ENCODE data around the gene RILP. TPM values are rescaled to one million over a fixed set of nuclear protein-coding genes. Genes with fewer than 3 reads are reported as not detected.
"Not testable (repeated sequence)": the region's sequence is repeated elsewhere in the genome, so short reads cannot be mapped to it uniquely, and the experiment has no call there.

The RILP gene
- total RNA-seq, 4 donors from 2014 or later = 15.8 to 41.5 (median 24.0) TPM

- no peaks in the 10 kb centered on the region for H3K9me3 ChIP-seq
- DNase-seq (ENCODE audit: extremely low spot score) = no peak
- TF ChIP-seq EP300 (IDR thresholded peaks at IDR 0.05) (no peak), POLR2AphosphoS5 (IDR thresholded peaks at IDR 0.05) (no peak), CTCF (IDR thresholded peaks at IDR 0.05) (no peak), POLR2A (IDR thresholded peaks at IDR 0.05; ENCODE audit: low read depth) (no peak)
- H3K36me3 ChIP-seq = no peaks in the 10 kb centered on the region
- intact Hi-C loops (cut with DNase I) = no loop called here
- no peak overlapping the region for H3K27ac ChIP-seq (replicated peaks in 1 of 4)
- 75% methylated on average over 8 of the region's 8 CpGs for WGBS
- H3K27me3 ChIP-seq = no peaks in the 10 kb centered on the region
- H3K4me3 ChIP-seq = no peak overlapping the region
- H3K4me1 ChIP-seq = no peaks in the 10 kb centered on the region
Measured at GRCh38 chr17:1690544-1691221, 41.0 kb upstream of the RILP start.

GRCh38 chr17:1688405-1688804 lies 38.7 kb upstream of the RILP start:
- H3K4me1 ChIP-seq = peaks cover 11 to 13% (median 12%) of the 10 kb centered on the region in 4 donors
- WGBS = 70% methylated on average over 5 of the region's 6 CpGs
- H3K9me3 ChIP-seq; intact Hi-C loops (cut with DNase I); DNase-seq (ENCODE audit: extremely low spot score); H3K27me3 ChIP-seq; H3K36me3 ChIP-seq; H3K27ac ChIP-seq (replicated peaks in 1 of 4); H3K4me3 ChIP-seq: not testable (repeated sequence)

- WGBS = 87% methylated on average over 7 of the region's 7 CpGs
- Histone ChIP-seq H3K4me1 (peaks cover 23 to 31% (median 28%) of the 10 kb centered on the region in 4 donors), H3K9me3 (no peaks in the 10 kb centered on the region), H3K27ac (replicated peaks in 1 of 4) (no peak overlapping the region), H3K27me3 (no peaks in the 10 kb centered on the region), H3K36me3 (peaks cover 20 to 23% (median 22%) of the 10 kb centered on the region in 4 donors), H3K4me3 (no peak overlapping the region)
- no peak for DNase-seq (ENCODE audit: extremely low spot score)
- TF ChIP-seq CTCF (IDR thresholded peaks at IDR 0.05) (no peak), POLR2A (IDR thresholded peaks at IDR 0.05; ENCODE audit: low read depth) (no peak), POLR2AphosphoS5 (IDR thresholded peaks at IDR 0.05) (no peak), EP300 (IDR thresholded peaks at IDR 0.05) (no peak)
- intact Hi-C loops (cut with DNase I) = no loop called here
Measured at GRCh38 chr17:1686086-1686485, 36.4 kb upstream of the RILP start.

- H3K9me3 ChIP-seq = no peaks in the 10 kb centered on the region
- peak; percentile 100 for TF ChIP-seq POLR2AphosphoS5 (IDR thresholded peaks at IDR 0.05)
- peak in 2 of 3 experiments; percentile 5 to 15 for TF ChIP-seq CTCF (IDR thresholded peaks at IDR 0.05)
- TF ChIP-seq EP300 (IDR thresholded peaks at IDR 0.05) = no peak
- peak; percentile 99 for TF ChIP-seq POLR2A (IDR thresholded peaks at IDR 0.05; ENCODE audit: low read depth)
- intact Hi-C loops (cut with DNase I) = no loop called here
- peak; percentile 100 for DNase-seq (ENCODE audit: extremely low spot score)
- H3K27me3 ChIP-seq = no peaks in the 10 kb centered on the region
- peaks cover 23 to 33% (median 29%) of the 10 kb centered on the region in 4 donors for H3K4me1 ChIP-seq
- H3K36me3 ChIP-seq = peaks cover 35 to 38% (median 37%) of the 10 kb centered on the region in 4 donors
- WGBS = under 1% methylated on average over 29 of the region's 72 CpGs
- peak within 1 kb of the TSS; percentile 79 to 99 (median 89) for H3K4me3 ChIP-seq
- peak within 1 kb of the TSS; percentile 92 to 98 (median 95) for H3K27ac ChIP-seq (replicated peaks in 1 of 4)
Measured at GRCh38 chr17:1684378-1685189, 34.9 kb upstream of the RILP start, which contains the start of gene PRPF8. TSS of gene PRPF8 (minus strand) at chr17:1684867. CDS start at chr17:1684571, 296 bp downstream.

GRCh38 chr17:1683459-1683858 lies 33.8 kb upstream of the RILP start:
- TF ChIP-seq EP300 (IDR thresholded peaks at IDR 0.05) (no peak), POLR2A (IDR thresholded peaks at IDR 0.05; ENCODE audit: low read depth) (no peak), CTCF (IDR thresholded peaks at IDR 0.05) (no peak), POLR2AphosphoS5 (IDR thresholded peaks at IDR 0.05) (no peak)
- WGBS = 79% methylated on average over 5 of the region's 5 CpGs
- H3K27ac ChIP-seq (replicated peaks in 1 of 4) = peak overlapping the region; percentile 92 to 98 (median 95)
- peaks cover 46 to 49% (median 48%) of the 10 kb centered on the region in 4 donors for H3K36me3 ChIP-seq
- no peaks in the 10 kb centered on the region for H3K27me3 ChIP-seq
- peak overlapping the region; percentile 79 to 99 (median 89) for H3K4me3 ChIP-seq
- intact Hi-C loops (cut with DNase I) = no loop called here
- peaks cover 23 to 33% (median 29%) of the 10 kb centered on the region in 4 donors for H3K4me1 ChIP-seq
- H3K9me3 ChIP-seq = no peaks in the 10 kb centered on the region
- no peak for DNase-seq (ENCODE audit: extremely low spot score)

All from esophagus muscularis mucosa (tissue), 4 donors.